ENCODE results near the gene SWT1.

DNA sequence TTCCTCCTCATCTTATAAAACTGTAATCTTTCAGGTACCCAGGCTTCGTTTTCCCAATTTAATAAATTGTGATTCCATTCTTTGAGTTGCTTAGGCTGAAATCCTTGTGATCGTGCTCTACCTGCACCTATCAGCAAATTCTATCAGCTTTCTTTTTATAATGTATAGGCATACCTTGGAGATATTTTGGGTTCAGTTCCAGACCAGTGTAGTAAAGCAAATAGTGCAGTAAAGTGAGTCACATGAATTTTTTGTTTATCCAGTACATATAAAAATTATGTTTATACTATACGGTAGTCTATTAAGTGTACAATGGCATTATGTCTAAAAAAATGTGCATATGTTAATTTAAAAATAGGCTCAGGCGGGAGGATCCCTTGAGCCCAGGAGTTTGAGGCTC lies 5.5 kb downstream of the SWT1 start:
- no peak for TF ChIP-seq EZH2 (IDR thresholded peaks at IDR 0.05; ENCODE audit: borderline replicate concordance, low read depth, low read length, severe bottlenecking)
- TF ChIP-seq, protein P1, sequence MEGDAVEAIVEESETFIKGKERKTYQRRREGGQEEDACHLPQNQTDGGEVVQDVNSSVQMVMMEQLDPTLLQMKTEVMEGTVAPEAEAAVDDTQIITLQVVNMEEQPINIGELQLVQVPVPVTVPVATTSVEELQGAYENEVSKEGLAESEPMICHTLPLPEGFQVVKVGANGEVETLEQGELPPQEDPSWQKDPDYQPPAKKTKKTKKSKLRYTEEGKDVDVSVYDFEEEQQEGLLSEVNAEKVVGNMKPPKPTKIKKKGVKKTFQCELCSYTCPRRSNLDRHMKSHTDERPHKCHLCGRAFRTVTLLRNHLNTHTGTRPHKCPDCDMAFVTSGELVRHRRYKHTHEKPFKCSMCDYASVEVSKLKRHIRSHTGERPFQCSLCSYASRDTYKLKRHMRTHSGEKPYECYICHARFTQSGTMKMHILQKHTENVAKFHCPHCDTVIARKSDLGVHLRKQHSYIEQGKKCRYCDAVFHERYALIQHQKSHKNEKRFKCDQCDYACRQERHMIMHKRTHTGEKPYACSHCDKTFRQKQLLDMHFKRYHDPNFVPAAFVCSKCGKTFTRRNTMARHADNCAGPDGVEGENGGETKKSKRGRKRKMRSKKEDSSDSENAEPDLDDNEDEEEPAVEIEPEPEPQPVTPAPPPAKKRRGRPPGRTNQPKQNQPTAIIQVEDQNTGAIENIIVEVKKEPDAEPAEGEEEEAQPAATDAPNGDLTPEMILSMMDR (IDR thresholded peaks at IDR 0.05; ENCODE audit: borderline replicate concordance, extremely low read depth, low read length, poor library complexity, severe bottlenecking): no peak
